ENCODE results near the gene SLC35E1.
"Not testable (repeated sequence)": the region's sequence is repeated elsewhere in the genome, so short reads cannot be mapped to it uniquely, and the experiment has no call there.

Gene SLC35E1

DNA sequence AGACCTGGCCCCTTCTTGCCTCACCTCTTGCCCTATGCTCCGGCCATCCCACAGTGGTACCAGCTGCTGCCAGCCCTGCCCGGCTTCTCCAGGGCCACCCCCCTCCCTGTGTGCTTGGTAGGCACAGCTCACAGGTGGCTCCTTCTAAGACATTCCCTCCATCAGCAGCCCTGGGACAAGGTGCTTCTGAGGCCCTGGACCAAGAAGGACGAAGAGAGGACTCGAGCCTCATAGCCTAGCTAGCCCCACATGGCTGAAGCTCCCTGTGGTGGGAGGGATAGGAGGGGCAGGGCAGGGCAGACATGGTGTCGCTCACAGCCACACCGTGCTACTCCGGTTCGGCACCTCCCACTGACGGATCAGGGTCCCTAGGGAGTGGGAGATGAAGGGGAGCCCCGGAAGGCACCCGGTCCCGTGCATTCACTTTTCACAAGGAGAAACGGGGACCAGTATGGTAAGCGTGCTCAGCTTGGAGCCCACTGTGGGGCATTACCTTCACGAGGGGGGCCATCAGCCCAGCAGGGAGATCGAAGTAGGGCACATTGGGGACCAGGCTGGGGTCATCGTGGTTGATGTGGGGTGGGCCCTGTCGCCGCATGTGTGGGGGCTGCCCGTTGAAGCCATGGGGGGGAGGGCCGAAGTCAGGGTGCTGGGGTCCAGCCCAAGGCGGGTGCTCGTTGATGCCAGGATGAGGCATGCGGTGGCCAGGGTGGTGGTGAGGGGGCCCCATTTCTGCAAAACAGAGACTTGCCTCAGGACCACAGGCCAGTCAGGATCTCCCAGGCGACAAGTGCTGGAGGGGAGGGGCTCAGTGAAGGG is 49.4 kb downstream of the SLC35E1 start:
- no peak for DNase-seq (ENCODE audit: low read depth)

GRCh38 chr19:16521715-16522289 is 50.4 kb downstream of the SLC35E1 start:
- DNase-seq (ENCODE audit: low read depth) = no peak

DNA sequence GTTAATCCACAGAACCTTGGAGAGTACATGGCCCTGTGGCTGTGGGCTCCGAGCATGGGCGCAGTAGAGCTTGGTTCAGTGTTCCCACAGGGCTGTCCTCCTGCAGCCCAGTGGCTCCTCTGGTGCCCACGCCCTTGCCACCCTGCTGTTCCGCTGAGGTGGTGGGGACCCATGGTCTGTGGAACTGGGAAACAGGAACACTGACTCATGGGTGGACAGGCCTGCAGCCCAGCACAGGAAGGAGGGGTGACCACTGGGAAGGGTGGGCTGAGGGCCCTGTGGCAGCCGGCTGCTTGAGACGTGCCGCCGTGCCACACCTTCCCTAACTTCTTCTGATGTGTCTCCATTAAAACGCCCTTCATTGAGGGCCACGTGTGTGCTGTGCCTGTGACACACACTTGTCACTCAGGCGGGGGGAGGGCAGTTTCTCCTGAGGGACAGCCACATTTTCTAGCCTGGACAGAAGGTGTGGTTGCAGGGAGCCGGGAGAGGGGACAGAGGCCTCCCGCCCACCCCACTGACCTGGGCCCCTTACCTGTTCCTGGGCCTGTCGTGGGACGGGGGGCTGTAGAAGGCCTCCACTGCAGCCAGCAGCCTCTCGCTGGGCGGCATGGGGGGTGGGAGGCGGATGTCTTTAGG is 51.1 kb downstream of the SLC35E1 start:
- no peak for DNase-seq (ENCODE audit: low read depth)

- no peak for DNase-seq (ENCODE audit: low read depth)
These were observed 51.9 kb downstream of the SLC35E1 start for GRCh38 chr19:16520074-16520973.

- no peak for DNase-seq (ENCODE audit: low read depth)
These were observed 53.0 kb downstream of the SLC35E1 start for GRCh38 chr19:16519230-16519687.

- DNase-seq (ENCODE audit: low read depth) = no peak
These were observed 53.6 kb downstream of the SLC35E1 start for GRCh38 chr19:16518483-16519229.

DNA sequence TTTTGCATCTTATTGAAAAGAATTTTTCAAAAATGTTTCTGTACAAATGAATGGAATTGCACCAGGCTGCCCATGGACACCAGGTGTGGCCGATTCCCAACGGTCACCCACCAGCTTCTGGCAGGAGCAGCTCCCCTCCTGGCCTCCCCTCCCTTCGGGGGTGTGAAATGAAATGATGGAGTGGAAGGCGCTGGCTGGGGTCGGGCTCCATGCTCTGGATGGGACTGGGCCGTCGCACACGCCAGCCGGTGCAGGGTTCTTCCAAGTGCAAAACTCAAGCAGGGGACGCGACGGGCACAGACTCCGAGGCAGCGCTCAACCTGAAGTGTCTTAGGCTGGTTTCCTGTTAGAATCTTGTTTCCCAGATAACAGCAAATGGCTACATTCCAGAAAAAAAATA is 54.2 kb downstream of the SLC35E1 start:
- DNase-seq (ENCODE audit: low read depth) = no peak

DNA sequence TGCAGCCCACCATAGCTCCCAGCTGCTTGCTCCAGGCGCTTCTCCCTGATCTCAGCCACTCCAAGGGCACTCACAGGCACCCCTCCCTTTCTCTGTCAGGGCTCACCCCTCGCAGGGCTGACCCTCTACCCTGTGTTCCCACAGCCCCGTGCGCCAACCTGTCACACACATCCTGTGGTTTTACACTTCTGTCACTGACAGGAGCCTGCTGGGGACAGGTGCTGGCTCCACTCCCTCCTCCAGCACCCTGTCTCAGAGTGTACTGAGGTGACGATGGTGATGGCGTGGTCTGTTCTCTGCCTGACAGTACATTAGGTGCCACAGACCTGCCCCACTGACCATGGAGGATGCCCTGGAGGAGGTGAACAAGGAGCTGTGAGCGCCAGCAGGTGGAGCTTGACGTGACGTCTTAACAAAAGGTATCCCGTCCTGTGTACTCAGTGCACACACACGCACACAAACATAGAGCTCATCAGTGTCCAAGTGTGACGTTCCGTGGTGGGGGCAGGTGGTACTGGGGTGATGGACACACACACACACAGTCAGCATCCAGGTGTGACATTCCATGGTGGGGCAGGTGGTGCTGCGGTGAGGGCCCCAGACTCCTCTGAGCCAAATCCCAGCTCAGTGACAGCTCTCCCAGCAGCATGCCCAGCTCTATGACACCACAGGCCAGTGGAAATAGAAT is 55.1 kb downstream of the SLC35E1 start:
- no peak for DNase-seq (ENCODE audit: low read depth)

- DNase-seq (ENCODE audit: low read depth) = no peak
These were observed 55.8 kb downstream of the SLC35E1 start for GRCh38 chr19:16516381-16516780.

DNA sequence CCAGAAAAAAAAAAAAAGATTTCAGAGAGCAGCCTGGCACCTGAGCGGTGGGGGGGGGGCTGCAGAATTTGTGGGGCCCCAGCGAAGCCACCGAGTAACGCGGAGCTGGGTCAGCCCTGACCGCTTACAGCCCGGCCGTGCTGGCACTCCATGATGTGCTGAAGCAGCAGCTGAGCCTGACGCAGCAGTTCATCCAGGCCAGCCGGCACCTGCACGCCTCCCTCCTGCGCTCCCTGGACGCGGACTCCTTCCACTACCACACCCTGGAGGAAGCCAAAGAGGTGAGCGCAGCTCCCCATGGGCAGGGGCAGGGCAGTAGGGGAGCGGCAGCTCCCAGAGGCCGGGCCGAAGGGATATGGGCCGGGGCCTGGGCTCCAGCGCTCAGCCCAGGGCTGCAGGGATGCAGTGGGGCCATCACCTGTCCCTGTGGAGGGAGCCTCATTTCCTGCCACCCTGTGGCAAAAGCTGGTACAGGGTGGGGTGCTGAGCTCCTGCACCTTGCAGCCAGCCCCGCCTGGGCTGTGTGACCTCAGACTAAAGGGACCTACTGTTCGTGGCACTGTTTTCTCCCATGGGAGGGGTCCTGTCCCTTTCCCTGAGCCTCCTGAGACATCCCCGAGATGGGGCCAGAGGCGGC is 57.7 kb downstream of the SLC35E1 start:
- no peak for DNase-seq (ENCODE audit: low read depth)

DNA sequence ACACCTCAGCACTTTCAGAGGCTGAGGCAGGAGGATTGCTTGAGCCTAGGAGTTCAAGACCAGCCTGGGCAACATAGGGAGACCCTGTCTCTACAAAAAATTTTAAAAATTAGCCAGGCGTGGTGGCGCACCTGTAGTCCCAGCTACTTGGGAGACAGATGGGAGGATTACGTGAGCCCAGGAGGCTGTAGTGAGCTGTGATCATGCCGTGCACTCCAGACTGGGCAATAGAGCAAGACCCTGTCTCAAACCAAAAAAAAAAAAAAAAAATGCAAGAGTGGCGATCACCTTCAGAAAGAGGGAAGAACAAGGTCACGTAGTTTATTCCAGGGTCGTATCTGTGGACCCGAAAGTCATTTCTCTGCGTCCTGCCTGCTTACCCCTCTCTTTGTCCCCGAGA is 59.6 kb downstream of the SLC35E1 start:
- DNase-seq (ENCODE audit: low read depth) = not testable (repeated sequence)

DNA sequence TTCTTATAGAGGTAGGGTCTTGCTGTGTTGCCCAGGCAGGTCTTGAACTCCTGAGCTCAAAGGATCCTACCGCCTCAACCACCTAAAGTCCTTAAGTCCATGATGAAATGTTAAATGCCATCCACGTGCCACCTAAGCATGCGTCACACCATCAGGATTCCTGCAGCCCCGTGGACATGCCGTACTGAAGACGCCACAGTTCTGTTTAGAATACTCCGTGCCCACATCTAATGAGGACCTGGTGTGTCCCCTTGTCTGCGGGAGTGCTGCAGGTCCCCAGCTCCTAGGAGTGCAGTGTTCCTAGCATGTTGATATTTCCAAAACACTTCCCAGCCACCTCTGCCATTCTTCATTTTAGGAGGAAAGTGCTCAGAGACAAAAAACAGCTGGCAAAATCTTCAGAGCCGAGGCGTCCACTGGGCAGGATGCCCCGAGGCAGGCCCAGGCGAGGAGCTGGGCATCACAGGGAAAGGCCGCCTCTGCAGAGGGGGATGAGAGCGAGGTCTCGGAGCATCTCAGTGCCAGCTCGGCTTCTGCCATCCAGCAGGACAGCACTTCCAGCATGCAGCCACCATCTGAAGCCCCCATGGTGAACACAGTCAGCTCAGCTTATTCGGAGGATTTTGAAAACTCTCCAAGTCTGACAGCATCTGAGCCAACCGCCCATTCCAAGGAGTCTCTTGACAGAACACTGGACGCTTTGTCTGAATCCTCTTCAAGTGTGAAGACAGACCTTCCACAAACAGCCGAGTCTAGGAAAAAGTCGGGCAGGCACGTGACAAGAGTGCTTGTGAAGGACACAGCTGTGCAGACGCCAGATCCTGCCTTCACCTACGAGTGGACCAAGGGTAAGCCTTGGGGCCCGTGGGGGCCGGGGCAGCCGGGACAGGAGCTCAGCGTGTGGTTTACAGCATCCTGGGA is 62.8 kb downstream of the SLC35E1 start:
- no peak for DNase-seq (ENCODE audit: low read depth)

DNA sequence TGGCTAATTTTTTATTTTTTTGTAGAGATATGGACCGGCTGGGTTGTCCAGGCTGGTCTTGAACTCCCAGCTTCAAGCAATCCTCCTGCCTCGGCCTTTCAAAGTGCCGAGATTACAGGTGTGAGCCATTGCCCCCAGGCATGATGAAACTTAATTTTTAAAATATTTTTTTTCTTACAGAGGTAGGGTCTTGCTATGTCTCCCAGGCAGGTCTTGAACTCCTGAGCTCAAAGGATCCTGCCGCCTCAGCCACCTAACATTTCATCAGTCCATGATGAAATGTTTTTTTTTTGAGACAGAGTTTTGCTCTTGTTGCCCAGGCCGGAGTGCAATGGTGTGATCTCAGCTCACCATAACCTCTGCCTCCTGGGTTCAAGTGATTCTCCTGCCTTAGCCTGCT is 63.7 kb downstream of the SLC35E1 start:
- no peak for DNase-seq (ENCODE audit: low read depth)

DNA sequence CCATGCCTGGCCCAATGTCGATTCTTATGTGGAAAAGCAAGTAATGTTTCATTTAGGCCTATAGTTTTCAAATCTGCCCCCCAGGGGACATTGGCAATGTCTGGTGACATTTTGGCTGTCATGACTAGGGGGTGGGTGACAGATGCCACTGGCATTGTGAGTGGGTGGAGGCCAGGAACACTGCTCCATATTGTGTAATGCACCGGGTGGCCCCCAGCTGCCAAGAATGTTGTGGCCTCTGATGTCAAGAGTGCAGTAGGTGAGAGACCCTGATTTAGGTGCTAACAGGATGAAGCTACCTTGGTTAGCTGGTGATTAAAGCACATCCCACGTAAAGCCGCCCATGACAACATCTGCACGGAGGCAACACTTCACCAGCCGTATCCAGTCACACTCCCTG is 65.3 kb downstream of the SLC35E1 start:
- no peak for DNase-seq (ENCODE audit: low read depth)

DNA sequence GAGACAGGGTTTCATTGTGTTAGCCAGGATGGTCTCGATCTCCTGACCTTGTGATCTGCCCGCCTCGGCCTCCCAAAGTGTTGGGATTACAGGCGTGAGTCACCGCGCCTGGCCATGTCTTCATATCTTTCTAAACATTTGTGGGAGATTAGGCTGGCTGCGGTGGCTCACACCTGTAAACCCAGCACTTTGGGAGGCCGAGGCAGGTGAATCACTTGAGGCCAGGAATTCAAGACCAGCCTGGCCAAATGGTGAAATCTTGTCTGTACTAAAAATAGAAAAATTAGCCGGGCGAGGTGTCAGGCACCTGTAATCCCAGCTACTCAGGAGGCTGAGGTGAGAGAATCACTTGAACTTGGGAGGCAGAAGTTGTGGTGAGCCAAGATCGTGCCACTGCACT is 66.1 kb downstream of the SLC35E1 start:
- DNase-seq (ENCODE audit: low read depth) = not testable (repeated sequence)

GRCh38 chr19:16504271-16504670 is 67.9 kb downstream of the SLC35E1 start:
- DNase-seq (ENCODE audit: low read depth) = no peak
